ENCODE data around the gene FBF1.

GRCh38 chr17:75983501-75984181 lies 42.8 kb upstream of the FBF1 start:
- no peak for TF ChIP-seq CTCF (IDR thresholded peaks at IDR 0.05)
- no peak for TF ChIP-seq POLR2A (IDR thresholded peaks at IDR 0.05)
